Measurements from ENCODE around the gene ARAP3.
A peak's percentile ranks its signal among the peaks of the same experiment; 100 is the strongest.
"Not testable (repeated sequence)": the region's sequence is repeated elsewhere in the genome, so short reads cannot be mapped to it uniquely, and the experiment has no call there.

ARAP3 gene, protein sequence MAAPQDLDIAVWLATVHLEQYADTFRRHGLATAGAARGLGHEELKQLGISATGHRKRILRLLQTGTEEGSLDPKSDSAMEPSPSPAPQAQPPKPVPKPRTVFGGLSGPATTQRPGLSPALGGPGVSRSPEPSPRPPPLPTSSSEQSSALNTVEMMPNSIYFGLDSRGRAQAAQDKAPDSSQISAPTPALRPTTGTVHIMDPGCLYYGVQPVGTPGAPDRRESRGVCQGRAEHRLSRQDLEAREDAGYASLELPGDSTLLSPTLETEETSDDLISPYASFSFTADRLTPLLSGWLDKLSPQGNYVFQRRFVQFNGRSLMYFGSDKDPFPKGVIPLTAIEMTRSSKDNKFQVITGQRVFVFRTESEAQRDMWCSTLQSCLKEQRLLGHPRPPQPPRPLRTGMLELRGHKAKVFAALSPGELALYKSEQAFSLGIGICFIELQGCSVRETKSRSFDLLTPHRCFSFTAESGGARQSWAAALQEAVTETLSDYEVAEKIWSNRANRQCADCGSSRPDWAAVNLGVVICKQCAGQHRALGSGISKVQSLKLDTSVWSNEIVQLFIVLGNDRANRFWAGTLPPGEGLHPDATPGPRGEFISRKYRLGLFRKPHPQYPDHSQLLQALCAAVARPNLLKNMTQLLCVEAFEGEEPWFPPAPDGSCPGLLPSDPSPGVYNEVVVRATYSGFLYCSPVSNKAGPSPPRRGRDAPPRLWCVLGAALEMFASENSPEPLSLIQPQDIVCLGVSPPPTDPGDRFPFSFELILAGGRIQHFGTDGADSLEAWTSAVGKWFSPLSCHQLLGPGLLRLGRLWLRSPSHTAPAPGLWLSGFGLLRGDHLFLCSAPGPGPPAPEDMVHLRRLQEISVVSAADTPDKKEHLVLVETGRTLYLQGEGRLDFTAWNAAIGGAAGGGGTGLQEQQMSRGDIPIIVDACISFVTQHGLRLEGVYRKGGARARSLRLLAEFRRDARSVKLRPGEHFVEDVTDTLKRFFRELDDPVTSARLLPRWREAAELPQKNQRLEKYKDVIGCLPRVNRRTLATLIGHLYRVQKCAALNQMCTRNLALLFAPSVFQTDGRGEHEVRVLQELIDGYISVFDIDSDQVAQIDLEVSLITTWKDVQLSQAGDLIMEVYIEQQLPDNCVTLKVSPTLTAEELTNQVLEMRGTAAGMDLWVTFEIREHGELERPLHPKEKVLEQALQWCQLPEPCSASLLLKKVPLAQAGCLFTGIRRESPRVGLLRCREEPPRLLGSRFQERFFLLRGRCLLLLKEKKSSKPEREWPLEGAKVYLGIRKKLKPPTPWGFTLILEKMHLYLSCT (N-terminal part only)

DNA sequence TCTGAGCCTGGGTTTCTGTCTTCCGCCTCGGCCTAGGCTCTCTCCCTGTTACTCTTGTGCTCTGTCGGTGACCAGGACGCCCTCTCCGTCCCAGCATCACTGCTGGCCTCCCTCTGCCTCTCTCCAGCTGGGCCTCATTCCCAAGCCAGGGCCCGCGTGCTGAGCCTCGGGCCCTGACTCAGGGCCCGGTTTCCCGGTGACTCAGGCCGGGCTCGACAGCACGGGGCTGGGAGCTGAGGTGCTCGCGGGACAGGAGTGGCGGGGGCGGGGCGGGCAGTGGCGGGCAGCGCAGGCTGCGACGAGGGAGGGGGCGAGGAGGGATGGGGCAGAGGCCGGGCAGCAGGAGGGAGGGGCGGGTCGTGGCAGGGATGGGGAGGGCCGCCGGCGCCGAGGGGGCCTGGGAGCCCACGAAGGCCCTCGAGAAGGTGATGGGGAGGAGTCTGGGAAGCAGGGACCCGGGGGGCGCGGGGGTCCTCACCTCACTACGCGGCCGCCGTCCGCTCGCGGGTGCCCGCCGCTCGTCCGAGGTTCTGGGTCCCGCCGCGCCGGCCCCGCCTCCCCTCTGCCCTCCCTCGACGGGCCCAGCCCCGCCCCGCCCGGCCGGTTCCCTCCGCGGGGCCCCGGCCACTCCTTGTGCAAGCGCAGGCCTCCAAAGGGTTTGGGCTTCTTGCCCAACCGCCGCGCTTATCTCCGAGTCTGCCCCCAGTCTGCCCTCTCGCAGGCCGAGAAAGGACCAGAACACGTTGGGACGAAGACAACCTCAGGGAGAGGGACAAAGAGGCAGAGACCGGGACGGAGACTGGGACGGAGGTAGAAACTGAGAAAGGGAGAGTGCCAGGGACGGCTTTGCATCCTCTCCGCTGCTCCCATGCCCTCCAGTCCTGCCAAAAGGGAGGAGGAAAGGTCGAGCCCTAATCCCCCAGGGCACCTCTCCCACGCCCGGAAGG is at the start of gene ARAP3:
Gene ARAP3 (minus strand): TSS at position 536 of the 947 bp plus-strand sequence. CDS start 1,744 bp downstream, outside the sequence.
- DNase-seq: no peak

DNA sequence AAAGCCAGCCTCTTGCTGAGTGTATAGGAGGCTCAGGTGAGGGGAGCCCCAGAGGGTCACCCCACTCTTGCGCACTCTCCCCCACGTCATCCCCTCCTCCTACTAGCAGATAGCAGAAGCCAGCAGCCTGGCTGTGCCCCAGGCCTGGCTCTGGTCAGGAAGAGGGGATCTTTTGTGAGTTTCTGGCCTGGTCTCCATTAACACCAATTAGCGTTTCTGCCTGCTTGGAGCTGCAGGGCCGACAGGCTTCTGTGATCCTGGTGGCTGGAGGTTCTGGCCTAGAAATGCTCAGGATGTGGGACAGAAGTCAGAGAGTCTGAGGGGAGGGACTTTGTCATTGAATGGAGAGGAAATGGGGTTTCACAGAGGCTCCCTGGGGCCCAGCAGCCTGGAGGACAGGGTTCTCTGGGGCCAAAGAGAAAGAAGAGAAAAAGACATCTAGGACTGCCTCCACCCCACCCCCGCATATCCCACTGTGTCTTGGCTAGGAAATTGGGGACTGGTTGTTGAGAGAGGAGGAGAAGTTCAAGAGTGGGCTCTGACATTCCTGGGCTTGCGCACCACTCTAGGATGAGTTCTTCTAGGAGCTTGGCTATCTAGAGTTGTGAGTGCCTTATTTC is 47.5 kb upstream of the ARAP3 start:
- DNase-seq: no peak

DNA sequence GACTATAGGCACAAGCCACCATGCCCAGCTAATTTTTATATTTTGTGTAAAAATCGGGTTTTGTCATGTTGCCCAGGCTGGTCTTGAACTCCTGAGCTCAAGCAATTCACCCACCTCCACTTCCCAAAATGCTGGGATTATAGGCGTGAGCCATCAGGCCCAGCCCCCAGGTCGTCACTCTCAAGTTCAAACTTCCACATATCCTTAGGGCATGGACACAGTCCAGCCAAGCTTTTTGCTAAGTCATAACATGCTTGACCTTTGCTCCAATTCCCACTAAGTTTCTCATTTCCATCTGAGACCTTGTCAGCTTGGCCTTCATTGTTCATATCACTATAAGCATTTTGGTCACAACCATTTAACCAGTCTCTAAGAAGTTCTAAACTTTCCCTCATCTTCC is 43.9 kb upstream of the ARAP3 start:
- DNase-seq: no peak

DNA sequence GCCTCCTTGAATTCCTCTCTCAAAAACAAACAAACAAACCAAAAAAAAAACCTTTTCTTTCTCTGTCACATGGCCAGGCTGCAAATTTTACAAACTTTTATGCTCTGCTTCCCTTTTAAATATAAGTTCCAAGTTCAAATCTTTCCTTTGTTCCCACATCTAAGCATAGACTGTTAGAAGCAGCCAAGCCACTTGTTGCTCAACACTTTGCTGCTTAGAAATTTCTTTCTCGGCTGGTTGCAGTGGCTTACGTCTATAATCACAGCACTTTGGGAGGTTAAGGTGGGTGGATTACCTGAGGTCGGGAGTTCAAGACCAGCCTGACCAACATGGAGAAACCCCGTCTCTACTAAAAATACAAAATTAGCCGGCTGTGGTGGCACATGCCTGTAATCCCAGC is 43.1 kb upstream of the ARAP3 start:
- DNase-seq: not testable (repeated sequence)

DNA sequence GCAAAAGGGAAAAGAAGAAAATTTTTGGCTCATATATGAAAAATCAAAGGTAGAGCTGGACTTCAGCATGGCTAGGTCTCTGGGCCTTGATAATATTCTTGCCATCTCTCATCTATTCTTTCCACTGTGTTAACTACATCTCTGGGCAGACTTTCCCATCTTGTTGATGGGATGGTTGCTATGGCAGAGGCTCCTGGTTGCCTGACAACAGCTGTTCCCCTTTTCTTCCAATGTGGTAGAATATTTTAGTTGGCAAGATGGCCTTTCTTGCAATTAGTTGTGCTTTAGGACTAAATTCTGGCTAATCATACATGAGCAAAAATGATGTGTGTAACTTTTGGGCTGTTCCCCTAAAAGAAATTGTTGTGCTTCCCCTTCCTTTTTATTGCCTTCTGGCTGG is 40.2 kb upstream of the ARAP3 start:
- DNase-seq: no peak

DNA sequence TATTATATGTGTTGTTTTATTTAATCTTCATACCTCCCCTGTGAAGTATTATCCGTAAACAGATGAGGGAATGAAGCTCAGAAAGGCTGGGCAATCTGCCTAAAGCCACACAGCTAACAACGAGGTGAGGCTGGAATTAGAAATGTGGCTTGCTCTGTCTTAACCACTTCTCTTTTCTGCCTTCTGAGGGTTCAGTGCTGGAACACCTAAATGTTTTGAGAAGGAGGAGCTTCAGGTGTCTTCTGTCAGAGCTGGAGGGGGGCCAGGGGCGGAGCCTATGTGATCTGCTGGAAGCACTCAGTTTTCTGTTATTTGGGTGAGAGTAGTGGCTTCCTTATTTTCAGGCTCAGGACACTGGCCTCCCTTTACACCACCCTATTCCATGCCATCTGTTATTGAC is 35.0 kb upstream of the ARAP3 start:
- DNase-seq: no peak

DNA sequence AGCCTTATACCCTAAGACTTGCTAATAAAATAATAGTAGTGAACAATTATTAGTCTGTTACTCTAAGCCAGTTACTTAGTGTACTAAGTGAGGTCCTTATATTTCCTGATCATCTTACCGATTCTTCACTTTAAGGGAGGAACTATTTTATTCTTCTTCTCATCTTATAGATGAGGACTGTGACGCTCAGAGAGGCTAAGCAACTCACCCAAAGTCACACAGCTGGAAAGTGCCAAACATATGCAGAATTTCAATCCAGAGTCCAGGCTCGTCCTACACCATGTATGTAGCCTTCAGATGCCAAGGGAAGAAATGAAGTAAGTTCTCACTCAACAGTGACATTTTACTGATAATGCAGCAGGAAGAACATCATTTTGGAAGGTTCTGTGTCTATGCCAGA is 34.4 kb upstream of the ARAP3 start:
- DNase-seq: no peak

DNA sequence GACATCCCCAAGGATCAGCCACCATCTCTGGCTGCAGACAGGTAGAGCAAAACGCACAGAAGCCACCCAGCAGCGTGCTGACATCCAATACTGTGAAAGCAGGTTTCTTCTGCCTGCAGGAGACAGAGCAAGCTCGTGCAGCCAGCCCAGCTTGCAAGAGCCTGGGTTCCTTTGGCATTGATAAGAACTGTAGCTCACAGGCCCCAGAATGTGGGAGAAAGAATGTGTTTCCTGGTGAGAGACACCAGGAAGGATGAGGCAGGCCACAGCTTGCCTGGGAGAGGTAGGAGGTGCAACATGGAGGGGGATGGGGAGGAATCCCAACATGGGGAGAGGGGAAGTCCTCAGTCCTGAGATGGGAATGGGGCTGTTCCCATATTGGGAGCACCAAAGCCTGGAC is 34.0 kb upstream of the ARAP3 start:
- DNase-seq: no peak

DNA sequence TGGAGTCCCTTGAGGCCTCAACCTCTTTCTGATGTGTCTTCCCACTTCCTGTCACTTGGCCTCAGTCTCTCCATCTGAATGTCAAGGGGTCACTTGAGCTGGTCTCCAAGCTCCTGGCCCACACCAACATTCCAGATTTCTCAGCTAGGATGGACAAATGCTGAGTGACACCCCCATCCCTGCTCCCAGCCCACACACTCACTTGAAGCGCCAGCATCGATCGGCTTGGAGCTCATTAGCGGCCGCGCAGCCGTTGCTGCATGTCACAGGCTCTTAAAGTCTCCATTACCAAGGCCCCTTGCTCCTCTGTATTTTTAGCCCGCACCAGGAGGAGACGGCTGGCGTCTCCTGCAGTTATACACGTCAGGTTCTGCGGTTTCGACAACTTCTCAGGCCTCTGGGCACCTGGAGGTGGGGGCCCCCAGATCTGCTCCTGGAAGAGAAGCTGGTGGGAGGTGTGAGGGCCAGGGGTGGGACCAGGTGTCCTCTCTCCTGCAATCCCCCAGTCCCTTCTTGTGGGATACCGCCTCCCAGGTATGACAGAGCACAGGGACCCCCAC is 33.4 kb upstream of the ARAP3 start:
- no peak for DNase-seq

DNA sequence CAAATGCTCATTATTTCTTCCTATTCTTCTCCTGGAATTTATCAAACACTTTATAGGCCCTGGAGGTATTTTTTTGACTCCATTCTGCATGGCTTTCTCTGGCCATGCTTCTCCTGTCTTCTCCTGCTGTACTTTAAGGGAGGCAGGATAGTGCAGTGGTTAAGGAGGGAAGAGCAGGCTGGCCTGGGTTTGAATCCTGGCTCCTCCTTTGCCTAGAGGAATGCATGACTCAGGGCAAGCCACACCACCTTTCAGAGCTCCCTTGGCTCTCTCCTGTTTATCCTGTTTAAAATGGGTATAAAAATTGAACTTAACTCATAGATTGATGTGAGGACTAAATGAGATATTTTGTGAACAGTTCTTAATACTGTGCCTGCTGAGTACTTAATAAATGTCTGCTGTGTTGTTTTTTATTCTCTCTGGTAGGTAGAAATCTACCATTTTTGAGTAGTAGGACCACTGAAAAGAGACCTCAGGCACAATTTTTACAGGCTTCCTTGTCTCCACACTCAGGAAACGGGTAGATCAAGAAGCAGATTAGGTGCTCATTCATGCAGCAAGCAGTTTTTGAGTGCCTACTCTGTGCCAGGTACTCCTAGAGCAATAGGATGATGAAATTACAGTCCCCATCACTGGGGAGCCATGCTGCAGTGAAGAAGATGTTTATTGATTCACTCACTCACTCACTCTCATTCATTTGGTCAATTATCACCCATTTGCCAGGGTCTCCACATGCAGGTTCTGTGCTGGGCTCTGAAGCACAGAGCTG is 32.7 kb upstream of the ARAP3 start:
- no peak for DNase-seq

DNA sequence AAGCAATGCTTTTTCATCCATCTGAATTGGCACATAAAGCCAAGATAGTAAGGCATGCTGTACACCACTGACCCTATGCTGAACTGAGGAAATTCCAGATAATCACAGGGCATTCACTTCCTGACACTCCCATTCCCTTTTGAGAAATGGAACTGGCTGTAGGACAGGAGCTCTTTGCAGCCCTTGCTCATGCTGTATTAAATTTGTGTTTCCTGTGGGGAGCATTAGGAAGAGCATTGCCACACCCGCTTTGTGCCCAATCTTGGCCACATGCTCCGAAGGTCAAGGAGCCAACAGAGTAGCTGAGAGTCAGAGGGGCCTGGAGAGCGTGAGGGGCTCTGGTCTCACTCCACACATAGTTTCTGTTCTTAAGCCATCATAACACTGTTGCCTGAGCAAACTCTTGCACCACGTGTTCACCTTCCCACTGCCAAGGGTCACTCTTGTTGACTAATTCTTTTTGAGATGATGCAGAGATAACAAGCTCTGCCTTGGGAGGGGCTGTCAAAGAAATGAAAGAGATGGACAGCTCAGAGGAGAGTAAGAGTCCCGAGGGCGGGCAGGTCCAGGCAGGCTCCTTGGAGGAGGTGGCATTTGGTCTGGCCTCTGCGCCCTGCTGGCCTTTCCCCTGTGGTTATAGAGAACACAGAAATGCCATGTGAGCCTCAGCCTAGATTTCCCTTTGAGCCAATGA is 31.7 kb upstream of the ARAP3 start:
- no peak for DNase-seq

DNA sequence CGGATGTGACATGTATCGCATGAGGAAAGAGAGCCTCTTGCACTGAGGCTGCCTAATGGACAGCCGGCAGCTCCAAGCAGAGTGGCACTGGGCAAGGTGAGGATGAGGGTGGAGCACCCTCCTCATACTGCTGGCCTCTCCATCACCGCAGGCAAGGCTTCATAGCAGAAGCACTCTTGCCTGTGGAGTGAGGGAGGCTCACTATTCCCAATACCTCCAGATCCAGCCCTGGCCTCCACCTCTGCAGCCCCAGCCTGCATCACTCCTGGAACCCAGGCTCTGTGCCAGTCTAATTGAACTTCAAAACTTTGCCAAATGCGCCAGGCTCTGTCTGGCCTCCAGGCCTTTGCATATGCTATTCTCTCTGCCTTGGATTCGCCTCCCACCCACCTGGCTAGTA is 29.7 kb upstream of the ARAP3 start:
- DNase-seq: no peak

DNA sequence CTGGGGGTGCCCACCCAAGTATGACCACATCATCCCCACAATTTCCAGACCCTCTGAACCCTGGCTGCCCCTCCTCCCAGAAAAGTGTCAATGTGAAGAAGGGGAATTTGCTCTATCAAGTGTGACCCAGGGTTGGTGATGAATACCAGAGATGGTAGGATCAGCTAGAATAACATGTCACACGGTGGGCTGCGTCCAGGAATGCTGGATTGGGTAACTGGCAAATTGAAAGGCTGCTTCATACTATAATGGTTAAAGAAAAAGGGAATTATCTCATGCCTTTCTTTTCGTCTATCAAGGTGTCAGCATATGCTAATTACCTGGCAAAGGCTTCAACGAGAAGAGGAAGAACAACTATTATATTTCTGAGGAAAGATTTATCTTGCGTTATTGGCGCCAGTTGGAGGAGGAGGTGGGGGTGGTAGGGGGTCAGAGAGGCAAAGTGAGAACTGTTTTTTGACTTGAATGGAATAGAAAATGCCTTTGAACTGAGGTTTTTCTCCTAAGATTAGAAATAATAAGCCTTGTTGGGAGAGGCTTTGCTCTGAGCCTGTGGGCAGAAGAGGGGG is 27.8 kb upstream of the ARAP3 start:
- no peak for DNase-seq

DNA sequence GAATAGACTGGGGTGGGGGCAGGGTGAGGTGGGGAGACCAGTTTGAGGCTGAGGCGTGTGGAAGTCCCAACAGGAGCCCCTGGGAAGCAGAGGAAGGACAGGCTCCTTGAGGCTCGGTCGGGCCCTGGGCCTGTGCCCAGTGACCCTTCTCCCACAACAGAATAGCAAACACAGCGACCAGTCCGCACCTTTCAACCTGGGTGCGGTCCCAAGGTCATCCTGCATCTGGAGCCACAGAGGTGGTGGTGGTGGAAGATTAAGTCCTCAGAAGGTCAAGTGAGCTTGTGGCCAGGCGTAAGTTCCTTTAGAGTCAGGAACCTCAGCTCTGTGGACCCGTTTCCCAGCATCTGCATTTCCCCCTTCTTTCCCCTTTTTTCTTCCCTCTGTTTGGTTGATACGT is 26.0 kb upstream of the ARAP3 start:
- DNase-seq: no peak

DNA sequence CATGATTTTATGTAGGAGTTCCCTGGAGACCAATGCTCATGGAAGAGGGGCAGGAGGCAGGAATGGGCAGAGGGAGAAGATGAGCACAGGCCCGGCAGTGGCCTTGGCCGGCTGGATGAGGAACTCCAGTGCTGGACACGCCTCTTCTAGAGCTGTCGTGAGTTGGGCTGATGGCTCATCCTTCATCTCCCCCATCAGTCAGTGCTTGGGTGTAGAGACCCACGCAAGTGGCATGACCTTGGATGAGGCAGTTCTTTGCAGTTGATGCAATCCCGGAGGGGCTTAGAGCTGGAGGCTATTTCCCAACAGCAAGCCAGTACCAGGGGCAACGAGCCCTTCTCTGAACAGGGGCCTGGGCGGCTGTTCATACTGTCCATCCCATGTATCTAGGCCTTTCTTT is 25.5 kb upstream of the ARAP3 start:
- DNase-seq: no peak

DNA sequence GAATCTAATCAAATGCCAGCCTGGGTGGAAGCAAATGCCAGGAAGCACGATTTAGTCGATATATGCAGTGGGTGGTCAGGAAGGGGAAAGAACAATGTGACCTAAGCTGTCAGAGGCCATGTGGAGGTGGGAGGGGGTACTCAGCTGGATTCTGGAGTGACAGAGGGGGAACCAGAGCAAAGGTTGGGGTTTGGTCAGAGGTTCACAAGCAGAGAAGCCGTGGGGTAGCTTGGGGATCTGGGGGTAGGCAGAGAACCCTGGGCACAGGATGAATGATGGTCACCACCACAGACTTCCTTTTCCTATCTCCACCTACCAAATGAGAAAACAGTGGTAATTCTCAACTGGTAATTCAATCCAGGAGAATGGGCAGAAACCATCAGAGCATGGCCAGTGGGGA is 24.1 kb upstream of the ARAP3 start:
- DNase-seq: no peak

DNA sequence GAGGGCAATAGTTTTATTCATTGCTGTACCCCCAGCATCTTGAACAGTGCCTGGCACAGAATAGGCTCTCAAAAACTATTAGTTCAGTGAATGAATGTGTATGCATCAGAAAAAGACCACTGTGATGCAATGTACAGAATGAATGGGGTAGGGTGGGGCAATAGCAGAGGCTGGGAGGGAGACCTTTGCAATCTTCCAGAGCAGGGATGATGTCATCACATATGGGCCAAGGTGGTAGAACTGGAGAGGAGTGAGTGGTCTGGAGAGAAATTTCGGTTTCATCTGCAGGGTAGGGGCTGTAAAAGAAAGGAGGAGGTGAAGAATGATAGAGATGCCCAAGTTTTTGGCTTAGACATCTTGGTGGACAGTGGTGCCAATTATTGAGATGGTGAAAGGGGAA is 23.4 kb upstream of the ARAP3 start:
- DNase-seq: no peak

DNA sequence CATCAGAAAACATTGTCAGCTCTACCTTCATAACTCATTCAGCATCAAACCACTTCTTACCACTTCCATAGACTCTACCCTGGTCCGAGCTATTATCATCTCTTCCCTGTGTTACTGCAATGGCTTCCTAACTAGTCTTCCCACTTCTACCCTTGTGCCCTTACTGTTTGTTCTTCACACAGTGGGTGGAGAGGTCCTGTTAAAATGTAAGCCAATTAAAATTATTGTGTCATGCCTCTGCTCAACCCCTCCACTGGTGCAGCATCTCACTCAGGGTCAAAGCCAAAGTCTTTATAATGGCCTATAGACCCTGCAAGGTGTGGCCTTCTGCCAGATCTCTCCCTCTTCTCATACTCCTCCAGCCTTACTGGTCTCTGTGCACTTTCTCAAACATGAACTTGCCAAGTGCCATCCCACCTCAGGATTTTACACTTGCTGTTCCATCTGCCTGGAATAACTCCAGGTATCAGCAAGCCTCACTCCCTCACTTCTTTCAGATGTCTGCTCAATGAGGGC is 22.8 kb upstream of the ARAP3 start:
- no peak for DNase-seq

DNA sequence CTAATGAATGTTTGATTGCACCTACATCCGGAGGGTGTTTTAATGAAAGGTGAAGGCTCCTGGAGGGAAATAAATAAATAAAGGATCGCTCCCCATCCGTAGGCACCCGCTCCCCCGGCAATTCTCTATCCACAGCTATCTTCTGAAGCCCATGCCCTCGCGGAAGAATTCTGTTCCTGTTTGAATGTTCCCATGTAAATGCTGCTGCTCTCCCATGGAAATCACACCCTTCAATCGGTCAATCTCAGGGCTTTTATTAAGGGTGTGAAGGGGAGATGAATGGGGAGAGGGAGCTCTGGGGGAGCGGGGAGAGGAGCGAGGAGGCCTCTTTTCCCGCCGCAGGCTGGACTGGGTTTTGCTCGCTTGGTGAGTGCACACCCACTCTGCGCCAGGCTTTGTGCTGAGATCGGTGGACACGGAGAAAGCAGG is 21.1 kb upstream of the ARAP3 start:
- peak; percentile 66 for DNase-seq
